ENCODE data around the gene SH2D4B.

DNA sequence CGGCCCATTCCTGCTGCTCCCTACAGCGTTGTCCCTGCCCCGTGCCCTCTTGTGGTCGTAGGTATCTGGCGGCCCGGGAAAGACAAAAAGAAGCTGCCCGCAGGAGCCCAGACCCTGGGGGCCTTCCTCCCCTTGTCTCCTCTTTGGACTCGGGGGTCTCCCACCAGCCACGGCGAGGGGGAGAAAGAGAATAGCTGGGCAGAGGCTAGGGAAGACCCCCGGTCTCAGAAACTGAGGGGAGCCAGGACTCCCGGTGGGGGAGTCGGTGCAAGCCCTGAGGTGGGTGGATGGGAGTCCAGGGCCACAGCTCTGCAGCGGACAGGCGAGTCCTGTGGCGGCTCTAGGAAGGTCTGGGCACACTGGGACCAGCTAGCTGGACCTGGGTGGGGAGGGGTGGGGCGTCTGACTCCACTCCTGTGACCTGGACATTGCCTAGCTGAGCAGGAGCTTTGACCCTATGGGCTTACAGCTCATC, 1.3 kb upstream of the SH2D4B start:
- TF ChIP-seq, protein P1, sequence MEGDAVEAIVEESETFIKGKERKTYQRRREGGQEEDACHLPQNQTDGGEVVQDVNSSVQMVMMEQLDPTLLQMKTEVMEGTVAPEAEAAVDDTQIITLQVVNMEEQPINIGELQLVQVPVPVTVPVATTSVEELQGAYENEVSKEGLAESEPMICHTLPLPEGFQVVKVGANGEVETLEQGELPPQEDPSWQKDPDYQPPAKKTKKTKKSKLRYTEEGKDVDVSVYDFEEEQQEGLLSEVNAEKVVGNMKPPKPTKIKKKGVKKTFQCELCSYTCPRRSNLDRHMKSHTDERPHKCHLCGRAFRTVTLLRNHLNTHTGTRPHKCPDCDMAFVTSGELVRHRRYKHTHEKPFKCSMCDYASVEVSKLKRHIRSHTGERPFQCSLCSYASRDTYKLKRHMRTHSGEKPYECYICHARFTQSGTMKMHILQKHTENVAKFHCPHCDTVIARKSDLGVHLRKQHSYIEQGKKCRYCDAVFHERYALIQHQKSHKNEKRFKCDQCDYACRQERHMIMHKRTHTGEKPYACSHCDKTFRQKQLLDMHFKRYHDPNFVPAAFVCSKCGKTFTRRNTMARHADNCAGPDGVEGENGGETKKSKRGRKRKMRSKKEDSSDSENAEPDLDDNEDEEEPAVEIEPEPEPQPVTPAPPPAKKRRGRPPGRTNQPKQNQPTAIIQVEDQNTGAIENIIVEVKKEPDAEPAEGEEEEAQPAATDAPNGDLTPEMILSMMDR (IDR thresholded peaks at IDR 0.05; ENCODE audit: low read length), result no peak
- no peak for TF ChIP-seq EZH2 (IDR thresholded peaks at IDR 0.05; ENCODE audit: borderline replicate concordance, low read length)

Data from OCI-LY1 (cell line).